H1 (cell line): ENCODE measurements around the gene SLC17A6. TPM values are rescaled to one million over a fixed set of nuclear protein-coding genes. Genes with fewer than 3 reads are reported as not detected.

Source experiments
- BCL11A ChIP-seq, 2 experiments: IDR thresholded peaks; one replicate each; pipeline ENCODE4 v1.6.1; 2011; ENCODE audit warnings: low read depth in 2 of 2, low read length in 2 of 2, mild to moderate bottlenecking in 2 of 2
- CHD1 ChIP-seq: IDR thresholded peaks from 2 replicates; pipeline ENCODE4 v1.6.1; 2012; ENCODE audit warnings: low read depth, low read length, improper control_type of control experiment
- GABPA ChIP-seq: IDR thresholded peaks from 2 replicates; pipeline ENCODE4 v1.6.1; 2011; ENCODE audit warnings: mild to moderate bottlenecking, low read length, moderate library complexity, borderline replicate concordance; ENCODE audit not compliant: insufficient read depth
- MAFK ChIP-seq: IDR thresholded peaks from 2 replicates; pipeline ENCODE4 v1.6.1; 2012; ENCODE audit warnings: low read depth, mild to moderate bottlenecking, improper control_type of control experiment, low read length
- POLR2AphosphoS5 ChIP-seq: IDR thresholded peaks from 2 replicates; pipeline ENCODE4 v1.6.1; 2011; ENCODE audit warnings: low read depth, low read length
- SIRT6 ChIP-seq: IDR thresholded peaks from one replicate; pipeline ENCODE4 v1.7.1; 2012; ENCODE audit warnings: low read length, inconsistent platforms
- TAF7 ChIP-seq: optimal IDR thresholded peaks from 2 replicates; pipeline ENCODE3; 2011; ENCODE audit warnings: low read depth, mild to moderate bottlenecking, inconsistent platforms, low read length, moderate library complexity, borderline replicate concordance
- YY1 ChIP-seq: IDR thresholded peaks from 2 replicates; pipeline ENCODE4 v1.6.1; 2011; ENCODE audit warnings: low read depth, mild to moderate bottlenecking, low read length
- polyA plus RNA-seq, 7 experiments: library from polyadenylated mRNA; depleted of rRNA in 3 of 7; stranded (reverse) in 5 of 7; unstranded in 2 of 7; fragments of >200 nt in 5 of 7; fragments of 200-250 nt in 2 of 7; gene quantifications; 1 replicate in 5 of 7; 2 replicates in 1 of 7; 4 replicates in 1 of 7; pipeline versions ENCODE4 v1.2.1 to v1.2.3, GENCODE V29; 2011 to 2013; ENCODE audit warnings: missing spikeins in 2 of 7, mixed read lengths in 2 of 7
- total RNA-seq: library from RNA; stranded (reverse); fragmentation: NEBNext Ultra II Directional; extraction: Animal tissue kit (Norgen Biotek cat#: 25700); gene quantifications from 2 replicates; pipeline ENCODE4 v1.2.1, GENCODE V29; 2021
- TF ChIP-seq, protein P1 (sequence below): fragments of 300-600 bp; sonication (generic); IDR thresholded peaks from 2 replicates; pipeline ENCODE4 v1.7.1; 2012; ENCODE audit warnings: low read length, moderate library complexity, mild to moderate bottlenecking, inconsistent platforms; ENCODE audit not compliant: insufficient replicate concordance
- TF ChIP-seq, protein P2 (sequence below), 3 experiments: IDR thresholded peaks; 1 replicate in 2 of 3; 2 replicates in 1 of 3; pipeline versions ENCODE4 v1.5.1 to v1.6.1; 2011; ENCODE audit warnings: low read length in 3 of 3, mild to moderate bottlenecking in 3 of 3, inconsistent platforms in 2 of 3, low read depth in 1 of 3, moderate library complexity in 1 of 3; ENCODE audit not compliant: insufficient read depth in 1 of 3; ENCODE audit errors: control extremely low read depth in 1 of 3

The SLC17A6 gene
- total and polyA plus RNA-seq, 2 of the 8 experiments (the other 6 are each of a cell fraction or from before 2014, with no cell fraction given): 0.24 to 1.6 TPM

DNA sequence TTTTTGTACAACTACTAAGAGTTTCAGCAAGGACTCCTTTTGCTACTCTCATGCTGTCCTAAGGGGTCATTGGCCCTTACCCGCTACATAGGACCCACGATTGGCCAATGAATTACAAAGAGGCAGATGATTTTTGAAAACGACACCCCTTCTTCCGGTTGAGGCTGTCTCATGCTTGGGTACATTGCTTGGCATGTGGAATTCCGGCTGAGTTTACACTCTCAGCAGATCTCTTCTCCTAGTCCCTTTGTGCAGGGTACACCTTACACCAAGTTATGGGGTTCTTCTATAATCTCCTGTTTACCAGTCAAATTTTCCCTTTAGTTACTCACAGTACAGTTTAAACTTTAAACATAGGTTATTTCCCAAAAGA is 52.1 kb downstream of the SLC17A6 start (continued):
- TF ChIP-seq, protein P1, sequence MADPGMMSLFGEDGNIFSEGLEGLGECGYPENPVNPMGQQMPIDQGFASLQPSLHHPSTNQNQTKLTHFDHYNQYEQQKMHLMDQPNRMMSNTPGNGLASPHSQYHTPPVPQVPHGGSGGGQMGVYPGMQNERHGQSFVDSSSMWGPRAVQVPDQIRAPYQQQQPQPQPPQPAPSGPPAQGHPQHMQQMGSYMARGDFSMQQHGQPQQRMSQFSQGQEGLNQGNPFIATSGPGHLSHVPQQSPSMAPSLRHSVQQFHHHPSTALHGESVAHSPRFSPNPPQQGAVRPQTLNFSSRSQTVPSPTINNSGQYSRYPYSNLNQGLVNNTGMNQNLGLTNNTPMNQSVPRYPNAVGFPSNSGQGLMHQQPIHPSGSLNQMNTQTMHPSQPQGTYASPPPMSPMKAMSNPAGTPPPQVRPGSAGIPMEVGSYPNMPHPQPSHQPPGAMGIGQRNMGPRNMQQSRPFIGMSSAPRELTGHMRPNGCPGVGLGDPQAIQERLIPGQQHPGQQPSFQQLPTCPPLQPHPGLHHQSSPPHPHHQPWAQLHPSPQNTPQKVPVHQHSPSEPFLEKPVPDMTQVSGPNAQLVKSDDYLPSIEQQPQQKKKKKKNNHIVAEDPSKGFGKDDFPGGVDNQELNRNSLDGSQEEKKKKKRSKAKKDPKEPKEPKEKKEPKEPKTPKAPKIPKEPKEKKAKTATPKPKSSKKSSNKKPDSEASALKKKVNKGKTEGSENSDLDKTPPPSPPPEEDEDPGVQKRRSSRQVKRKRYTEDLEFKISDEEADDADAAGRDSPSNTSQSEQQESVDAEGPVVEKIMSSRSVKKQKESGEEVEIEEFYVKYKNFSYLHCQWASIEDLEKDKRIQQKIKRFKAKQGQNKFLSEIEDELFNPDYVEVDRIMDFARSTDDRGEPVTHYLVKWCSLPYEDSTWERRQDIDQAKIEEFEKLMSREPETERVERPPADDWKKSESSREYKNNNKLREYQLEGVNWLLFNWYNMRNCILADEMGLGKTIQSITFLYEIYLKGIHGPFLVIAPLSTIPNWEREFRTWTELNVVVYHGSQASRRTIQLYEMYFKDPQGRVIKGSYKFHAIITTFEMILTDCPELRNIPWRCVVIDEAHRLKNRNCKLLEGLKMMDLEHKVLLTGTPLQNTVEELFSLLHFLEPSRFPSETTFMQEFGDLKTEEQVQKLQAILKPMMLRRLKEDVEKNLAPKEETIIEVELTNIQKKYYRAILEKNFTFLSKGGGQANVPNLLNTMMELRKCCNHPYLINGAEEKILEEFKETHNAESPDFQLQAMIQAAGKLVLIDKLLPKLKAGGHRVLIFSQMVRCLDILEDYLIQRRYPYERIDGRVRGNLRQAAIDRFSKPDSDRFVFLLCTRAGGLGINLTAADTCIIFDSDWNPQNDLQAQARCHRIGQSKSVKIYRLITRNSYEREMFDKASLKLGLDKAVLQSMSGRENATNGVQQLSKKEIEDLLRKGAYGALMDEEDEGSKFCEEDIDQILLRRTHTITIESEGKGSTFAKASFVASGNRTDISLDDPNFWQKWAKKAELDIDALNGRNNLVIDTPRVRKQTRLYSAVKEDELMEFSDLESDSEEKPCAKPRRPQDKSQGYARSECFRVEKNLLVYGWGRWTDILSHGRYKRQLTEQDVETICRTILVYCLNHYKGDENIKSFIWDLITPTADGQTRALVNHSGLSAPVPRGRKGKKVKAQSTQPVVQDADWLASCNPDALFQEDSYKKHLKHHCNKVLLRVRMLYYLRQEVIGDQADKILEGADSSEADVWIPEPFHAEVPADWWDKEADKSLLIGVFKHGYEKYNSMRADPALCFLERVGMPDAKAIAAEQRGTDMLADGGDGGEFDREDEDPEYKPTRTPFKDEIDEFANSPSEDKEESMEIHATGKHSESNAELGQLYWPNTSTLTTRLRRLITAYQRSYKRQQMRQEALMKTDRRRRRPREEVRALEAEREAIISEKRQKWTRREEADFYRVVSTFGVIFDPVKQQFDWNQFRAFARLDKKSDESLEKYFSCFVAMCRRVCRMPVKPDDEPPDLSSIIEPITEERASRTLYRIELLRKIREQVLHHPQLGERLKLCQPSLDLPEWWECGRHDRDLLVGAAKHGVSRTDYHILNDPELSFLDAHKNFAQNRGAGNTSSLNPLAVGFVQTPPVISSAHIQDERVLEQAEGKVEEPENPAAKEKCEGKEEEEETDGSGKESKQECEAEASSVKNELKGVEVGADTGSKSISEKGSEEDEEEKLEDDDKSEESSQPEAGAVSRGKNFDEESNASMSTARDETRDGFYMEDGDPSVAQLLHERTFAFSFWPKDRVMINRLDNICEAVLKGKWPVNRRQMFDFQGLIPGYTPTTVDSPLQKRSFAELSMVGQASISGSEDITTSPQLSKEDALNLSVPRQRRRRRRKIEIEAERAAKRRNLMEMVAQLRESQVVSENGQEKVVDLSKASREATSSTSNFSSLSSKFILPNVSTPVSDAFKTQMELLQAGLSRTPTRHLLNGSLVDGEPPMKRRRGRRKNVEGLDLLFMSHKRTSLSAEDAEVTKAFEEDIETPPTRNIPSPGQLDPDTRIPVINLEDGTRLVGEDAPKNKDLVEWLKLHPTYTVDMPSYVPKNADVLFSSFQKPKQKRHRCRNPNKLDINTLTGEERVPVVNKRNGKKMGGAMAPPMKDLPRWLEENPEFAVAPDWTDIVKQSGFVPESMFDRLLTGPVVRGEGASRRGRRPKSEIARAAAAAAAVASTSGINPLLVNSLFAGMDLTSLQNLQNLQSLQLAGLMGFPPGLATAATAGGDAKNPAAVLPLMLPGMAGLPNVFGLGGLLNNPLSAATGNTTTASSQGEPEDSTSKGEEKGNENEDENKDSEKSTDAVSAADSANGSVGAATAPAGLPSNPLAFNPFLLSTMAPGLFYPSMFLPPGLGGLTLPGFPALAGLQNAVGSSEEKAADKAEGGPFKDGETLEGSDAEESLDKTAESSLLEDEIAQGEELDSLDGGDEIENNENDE: no peak
- no peak for TF ChIP-seq GABPA
- TF ChIP-seq YY1: no peak
- no peak for TF ChIP-seq BCL11A (IDR thresholded peaks at IDR 0.05; ENCODE audit: low read depth in 2 of 2, low read length in 2 of 2)
- TF ChIP-seq, protein P2, sequence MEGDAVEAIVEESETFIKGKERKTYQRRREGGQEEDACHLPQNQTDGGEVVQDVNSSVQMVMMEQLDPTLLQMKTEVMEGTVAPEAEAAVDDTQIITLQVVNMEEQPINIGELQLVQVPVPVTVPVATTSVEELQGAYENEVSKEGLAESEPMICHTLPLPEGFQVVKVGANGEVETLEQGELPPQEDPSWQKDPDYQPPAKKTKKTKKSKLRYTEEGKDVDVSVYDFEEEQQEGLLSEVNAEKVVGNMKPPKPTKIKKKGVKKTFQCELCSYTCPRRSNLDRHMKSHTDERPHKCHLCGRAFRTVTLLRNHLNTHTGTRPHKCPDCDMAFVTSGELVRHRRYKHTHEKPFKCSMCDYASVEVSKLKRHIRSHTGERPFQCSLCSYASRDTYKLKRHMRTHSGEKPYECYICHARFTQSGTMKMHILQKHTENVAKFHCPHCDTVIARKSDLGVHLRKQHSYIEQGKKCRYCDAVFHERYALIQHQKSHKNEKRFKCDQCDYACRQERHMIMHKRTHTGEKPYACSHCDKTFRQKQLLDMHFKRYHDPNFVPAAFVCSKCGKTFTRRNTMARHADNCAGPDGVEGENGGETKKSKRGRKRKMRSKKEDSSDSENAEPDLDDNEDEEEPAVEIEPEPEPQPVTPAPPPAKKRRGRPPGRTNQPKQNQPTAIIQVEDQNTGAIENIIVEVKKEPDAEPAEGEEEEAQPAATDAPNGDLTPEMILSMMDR (IDR thresholded peaks at IDR 0.05; ENCODE audit: control extremely low read depth in 1 of 3, insufficient read depth in 1 of 3, low read depth in 1 of 3, low read length in 3 of 3): no peak
- TF ChIP-seq SIRT6: no peak
- no peak for TF ChIP-seq POLR2AphosphoS5
- TF ChIP-seq TAF7: no peak
- TF ChIP-seq CHD1: no peak
- TF ChIP-seq MAFK: no peak
